ENCODE data around the gene UQCRH.
"Not testable (repeated sequence)": the region's sequence is repeated elsewhere in the genome, so short reads cannot be mapped to it uniquely, and the experiment has no call there.

UQCRH gene

DNA sequence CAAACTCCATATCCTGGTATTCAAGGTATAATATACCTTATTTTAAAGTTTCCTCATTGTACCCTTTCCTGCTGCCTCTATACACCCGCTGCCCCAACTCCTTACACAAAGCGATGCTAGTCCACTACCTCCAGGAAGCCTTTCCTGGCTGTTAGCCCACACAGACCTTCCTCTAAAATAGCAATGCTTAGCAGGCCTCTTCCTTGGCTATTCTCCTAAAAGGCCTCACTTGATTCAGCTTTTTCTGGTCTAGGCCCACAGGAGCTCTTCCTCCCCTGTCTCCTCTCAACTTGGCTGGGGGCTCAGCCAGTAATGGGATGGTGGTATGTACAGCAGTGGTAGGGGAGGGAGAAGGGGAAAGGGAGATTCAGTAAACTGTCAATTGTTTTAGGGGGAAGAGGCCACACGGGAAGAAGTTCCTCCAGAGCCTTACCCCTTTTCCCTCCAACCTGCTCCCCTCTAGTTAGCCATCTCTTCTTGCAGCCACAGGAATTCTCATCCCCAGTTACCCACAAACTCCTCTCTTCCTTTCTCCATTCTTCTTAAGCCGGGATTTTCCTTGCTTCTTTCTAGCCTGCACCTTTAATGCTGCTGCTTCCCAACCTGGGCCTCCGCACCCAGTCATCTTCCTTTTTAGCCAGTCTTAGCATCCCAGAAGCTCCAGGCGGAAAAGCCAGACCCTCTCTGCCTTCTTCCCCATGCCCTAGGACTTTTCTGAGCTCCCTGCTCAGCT lies 2.7 kb upstream of the UQCRH start:
- DNase-seq, result no peak

GRCh38 chr1:46301406-46301807 lies 2.1 kb upstream of the UQCRH start:
- DNase-seq, result no peak

DNA sequence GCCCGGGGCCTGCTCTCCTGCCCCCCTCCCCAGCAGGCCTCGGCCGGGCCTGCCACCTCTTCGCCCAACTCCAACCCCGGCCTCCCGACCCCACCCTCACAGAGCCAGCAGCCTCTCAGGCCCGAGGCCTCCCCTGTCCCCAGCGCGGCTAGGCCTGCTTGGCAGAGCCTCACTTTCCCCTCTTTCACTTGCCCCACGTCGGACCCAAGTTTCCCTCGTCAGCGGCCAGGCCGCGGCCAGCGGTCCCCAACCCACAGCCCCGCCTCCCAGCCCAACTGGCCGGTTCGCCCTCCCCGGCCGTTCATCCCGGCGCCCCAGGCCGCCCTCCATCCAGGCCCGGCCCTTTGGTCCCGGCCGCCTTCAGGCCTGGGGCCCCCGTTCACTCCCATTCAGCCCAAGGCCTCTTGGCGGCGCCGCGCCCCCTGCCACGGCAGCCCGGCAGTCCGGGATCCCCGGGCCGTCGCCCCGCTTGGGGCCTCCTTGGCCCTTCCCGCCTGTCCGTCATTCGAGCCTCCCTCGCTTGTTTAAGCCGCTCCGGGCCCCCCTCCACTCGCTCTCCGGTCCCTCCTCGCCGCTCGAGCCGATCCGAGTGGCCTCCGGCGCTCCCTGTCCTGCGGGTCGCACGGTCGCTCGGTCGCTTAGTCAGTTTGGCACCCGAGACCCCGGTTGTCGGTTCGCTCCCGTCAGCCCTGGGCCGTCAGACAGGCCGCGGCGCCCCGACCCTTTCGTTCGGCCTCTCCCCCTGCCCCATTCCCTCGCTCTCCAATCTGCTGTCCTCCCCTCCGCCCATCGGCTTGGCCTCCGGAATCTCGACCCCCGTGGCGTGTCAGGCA lies 1.5 kb upstream of the UQCRH start:
- no peak for DNase-seq

DNA sequence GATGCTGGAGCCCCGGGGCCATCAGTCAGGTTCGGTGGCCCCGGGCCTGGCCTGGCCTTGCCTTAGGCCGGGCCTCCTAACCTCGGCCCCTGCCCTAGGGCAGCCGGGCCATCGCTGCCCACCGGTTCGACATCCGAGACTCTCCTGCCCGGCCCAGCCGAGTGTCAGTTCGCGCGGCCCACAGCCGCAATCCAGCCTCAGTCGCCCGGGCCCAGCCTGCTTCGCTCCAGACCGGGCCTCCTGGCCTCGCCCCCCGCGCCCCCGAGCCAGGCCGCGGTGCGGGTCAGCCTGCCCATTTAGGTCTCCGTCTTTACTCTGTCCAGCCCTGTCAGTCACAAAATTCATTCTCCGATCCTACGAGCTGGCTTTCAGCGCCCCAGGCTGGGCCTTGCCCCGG lies 859 bp upstream of the UQCRH start:
- no peak for DNase-seq

GRCh38 chr1:46303872-46304326 lies 401 bp downstream of the UQCRH start:
- no peak for DNase-seq

GRCh38 chr1:46306159-46306530 lies 2.6 kb downstream of the UQCRH start:
- DNase-seq, result no peak

DNA sequence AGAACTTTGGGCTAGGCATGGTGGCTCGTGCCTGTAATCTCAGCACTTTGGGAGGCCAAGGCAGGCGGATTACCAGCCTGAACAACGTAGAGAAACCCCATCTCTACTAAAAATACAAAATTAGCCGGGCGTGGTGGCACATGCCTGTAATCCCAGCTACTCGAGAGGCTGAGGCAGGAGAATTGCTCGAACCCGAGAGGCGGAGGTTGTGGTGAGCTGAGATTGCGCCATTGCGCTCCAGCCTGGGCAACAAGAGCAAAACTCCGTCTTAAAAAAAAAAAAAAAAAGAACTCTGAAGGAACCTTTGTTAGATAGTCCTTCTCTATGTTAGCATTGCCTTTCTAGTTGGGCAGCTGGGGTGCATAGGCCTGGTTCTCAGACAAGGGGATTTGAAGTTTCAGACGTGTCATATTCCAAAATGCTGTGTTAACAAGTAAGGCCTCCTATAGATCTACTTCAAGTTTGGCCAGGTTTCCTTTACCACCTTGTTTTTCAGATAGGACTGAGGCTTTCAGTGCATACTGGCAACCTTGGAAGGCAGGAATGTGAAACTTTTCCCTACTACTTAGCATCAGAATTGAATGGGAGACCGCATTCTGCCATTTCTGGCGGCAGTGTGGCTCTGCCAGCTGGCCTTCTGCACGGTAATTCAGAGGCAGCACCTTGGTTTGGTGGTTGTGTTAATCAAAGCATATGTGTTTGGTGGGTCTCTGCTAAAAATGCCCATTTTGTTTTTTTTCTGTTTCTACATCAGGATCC lies 6.1 kb downstream of the UQCRH start:
- no peak for DNase-seq

GRCh38 chr1:46310321-46310720 lies 6.8 kb downstream of the UQCRH start:
- no peak for DNase-seq

GRCh38 chr1:46315669-46316403 lies 12.3 kb downstream of the UQCRH start:
- DNase-seq, result no peak

DNA sequence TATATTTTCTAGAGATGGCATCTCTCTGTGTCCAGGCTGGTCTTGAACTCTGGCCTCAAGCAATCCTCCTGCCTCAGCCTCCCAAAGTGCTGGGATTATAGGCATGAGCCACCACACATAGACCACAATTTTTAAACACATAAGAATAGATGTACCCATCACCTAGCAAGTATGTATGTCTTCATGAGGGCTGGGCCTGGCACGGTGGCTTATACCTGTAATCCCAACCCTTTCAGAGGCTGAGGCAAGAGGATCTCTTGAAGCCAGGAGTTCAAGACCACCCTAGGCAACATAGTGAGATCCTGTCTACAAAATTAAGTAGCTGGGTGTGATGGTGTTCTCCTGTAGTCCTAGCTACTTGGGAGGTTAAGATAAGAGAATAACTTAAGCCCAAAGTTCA lies 13.8 kb downstream of the UQCRH start:
- no peak for DNase-seq

- DNase-seq, result not testable (repeated sequence)
Observed at GRCh38 chr1:46319301-46319700, 15.8 kb downstream of the UQCRH start.

DNA sequence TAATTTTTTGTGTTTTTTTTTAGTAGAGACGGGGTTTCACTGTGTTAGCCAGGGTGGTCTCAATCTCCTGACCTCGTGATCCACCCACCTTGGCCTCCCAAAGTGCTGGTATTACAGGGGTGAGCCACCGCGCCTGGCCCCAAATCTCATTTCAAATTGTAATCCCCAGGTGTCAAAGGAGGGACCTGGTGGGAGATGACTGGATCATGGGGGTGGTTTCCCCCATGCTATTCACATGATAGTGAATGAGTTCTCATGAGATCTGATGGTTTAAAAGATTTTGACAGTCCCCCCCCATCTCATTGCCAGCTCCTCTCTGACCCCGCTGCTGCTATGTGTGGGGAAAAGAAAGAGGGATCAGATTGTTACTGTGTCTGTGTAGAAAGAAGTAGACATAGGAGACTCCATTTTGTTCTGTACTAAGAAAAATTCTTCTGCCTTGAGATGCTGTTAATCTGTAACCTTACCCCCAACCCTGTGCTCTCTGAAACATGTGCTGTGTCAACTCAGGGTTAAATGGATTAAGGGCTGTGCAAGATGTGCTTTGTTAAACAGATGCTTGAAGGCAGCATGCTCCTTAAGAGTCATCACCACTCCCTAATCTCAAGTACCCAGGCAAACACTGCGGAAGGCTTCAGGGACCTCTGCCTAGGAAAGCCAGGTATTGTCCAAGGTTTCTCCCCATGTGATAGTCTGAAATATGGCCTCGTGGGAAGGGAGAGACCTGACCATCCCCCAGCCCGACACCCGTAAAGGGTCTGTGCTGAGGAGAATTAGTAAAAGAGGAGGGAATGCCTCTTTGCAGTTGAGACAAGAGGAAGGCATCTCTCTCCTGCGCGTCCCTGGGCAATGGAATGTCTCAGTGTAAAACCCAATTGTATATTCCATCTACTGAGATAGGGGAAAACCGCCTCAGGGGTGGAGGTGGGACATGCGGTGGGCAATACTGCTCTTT lies 16.7 kb downstream of the UQCRH start:
- not testable (repeated sequence) for DNase-seq

GRCh38 chr1:46322191-46322590 lies 18.7 kb downstream of the UQCRH start:
- not testable (repeated sequence) for DNase-seq

- not testable (repeated sequence) for DNase-seq
Observed at GRCh38 chr1:46325285-46326076, 22.0 kb downstream of the UQCRH start.

DNA sequence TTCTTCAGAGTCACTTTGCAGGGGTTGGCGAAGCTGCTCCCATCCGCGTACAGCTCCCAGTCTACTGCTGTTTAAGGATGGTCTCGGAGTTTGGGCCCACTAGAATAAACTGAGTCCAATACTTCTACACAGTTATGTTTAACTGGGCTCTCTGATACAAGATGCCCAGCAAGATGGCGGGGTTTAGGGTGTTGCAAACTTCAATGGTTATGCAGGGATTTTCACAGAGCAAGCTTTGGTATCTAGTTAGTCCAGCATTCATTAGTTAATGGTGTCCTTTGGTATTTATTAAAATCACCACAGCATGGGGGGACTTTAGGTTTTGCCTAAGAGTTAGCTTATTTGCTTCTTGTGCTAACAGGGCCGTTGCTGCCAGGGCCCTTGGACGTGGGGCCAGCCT lies 24.7 kb downstream of the UQCRH start:
- not testable (repeated sequence) for DNase-seq

GRCh38 chr1:46329807-46330206 lies 26.3 kb downstream of the UQCRH start:
- DNase-seq, result not testable (repeated sequence)

DNA sequence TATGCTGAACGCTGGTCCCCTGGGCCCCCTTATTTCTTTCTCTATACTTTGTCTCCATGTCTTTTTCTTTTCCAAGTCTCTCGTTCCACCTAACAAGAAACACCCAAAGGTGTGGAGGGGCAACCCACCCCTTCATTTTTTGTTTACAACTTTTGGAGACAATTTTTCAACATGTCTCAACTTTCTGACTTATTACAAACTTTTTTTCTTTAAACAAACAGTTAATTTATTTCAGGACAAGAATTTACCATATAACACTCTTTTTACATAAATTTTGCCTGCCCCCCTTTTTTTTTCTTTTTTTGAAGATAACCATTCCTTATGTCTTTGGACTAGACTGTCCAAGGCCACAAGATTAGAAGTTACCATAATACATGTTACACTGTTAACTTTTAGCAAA lies 26.9 kb downstream of the UQCRH start:
- DNase-seq, result not testable (repeated sequence)

DNA sequence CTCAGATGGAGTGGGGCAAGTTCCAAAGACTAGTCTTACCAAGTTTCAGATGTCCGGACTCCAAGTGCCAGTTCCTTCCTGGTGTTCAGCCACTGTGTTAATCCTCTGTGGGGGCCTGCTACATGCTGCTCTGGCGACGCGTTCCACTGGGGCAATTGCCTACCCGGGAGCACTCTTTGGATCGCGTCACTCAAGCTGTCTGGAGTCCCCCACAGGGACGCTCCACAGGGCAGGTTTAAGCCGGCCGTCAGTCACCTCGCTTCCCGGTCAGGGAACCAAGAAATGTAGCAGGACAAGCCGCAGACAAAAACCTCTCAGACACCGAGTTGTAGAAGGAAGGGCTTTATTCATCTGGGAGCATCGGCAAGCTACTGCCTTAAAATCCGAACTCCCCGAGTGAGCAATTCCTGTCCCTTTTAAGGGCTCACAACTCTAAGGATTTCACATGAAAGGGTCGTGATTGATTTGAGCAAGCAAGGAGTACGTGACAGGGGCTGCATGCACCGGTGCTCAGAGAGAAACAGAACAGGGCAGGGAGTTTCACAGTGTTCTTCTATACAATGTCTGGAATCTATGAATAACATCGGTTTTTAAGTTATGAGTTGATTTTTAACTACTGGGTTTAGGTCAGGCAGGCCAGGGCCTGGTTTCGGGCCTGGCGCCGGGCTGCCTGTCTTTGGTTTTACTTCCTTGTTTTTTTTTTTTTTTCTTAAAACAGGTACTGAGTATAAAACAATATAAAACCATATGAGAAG lies 28.5 kb downstream of the UQCRH start:
- DNase-seq, result not testable (repeated sequence)

- DNase-seq, result no peak
Observed at GRCh38 chr1:46333300-46334029, 30.0 kb downstream of the UQCRH start.

Measured in NCI-H1417 treated with DMSO at 0.1 percent for 48 hours (cell line).